PC-9 (cell line): ENCODE data around the gene AK3. TPM values are rescaled to one million over a fixed set of nuclear protein-coding genes. Genes with fewer than 3 reads are reported as not detected.

Experiments
- BruUV-seq: library from RNA; stranded (reverse); fragments of 400-500 nt; replicated peaks from 2 replicates; lab custom pipeline; 2021; lab: Mats Ljungman, UMichigan
- CTCF ChIA-PET: fragments of 300-600 bp; sonication (Branson Sonifier 250); formaldehyde crosslinking; loops from one replicate; lab custom pipeline; 2022; ENCODE audit warnings: antibody characterized with exemption; lab: Charles Lee
- POLR2A ChIA-PET: fragments of 300-600 bp; sonication (Branson Sonifier 250); formaldehyde crosslinking; loops from one replicate; lab custom pipeline; 2022; ENCODE audit warnings: antibody characterized with exemption; ENCODE audit not compliant: unreplicated experiment; lab: Charles Lee
- DNase-seq, 2 experiments: peaks; one replicate each; pipeline versions ENCODE4 v3.0.0 to v3.0.0-alpha.2; 2015 to 2022; ENCODE audit warnings: mixed read lengths in 1 of 2
- H2AFZ ChIP-seq: fragments of 200-600 bp; sonication (generic); 2 replicates; pipeline ENCODE4 v1.8.1; 2017; ENCODE audit warnings: antibody characterized with exemption
- H3F3A ChIP-seq: fragments of 200-600 bp; sonication (generic); 2 replicates; pipeline ENCODE4 v1.8.1; 2017; ENCODE audit warnings: antibody characterized with exemption, mild to moderate bottlenecking, low read depth; ENCODE audit not compliant: insufficient read depth
- H3K27ac ChIP-seq: fragments of 200-600 bp; sonication (generic); 2 replicates; pipeline ENCODE4 v1.6.1; 2016; ENCODE audit warnings: mixed run types
- H3K27me3 ChIP-seq: fragments of 200-600 bp; sonication (generic); 2 replicates; pipeline ENCODE4 v1.6.1; 2016; ENCODE audit warnings: low read depth, mixed run types; ENCODE audit not compliant: insufficient read depth
- H3K36me3 ChIP-seq: fragments of 200-600 bp; sonication (generic); 2 replicates; pipeline ENCODE4 v1.6.1; 2016; ENCODE audit warnings: low read depth, mixed run types
- H3K4me1 ChIP-seq: fragments of 200-600 bp; sonication (generic); replicated peaks from 2 replicates; pipeline ENCODE4 v1.6.1; 2016; ENCODE audit warnings: mixed run types; ENCODE audit not compliant: insufficient read depth
- H3K4me2 ChIP-seq: fragments of 200-600 bp; sonication (generic); 2 replicates; pipeline ENCODE4 v1.6.1; 2017; ENCODE audit warnings: mixed run types
- H3K4me3 ChIP-seq: fragments of 200-600 bp; sonication (generic); 2 replicates; pipeline ENCODE4 v1.6.1; 2016; ENCODE audit warnings: mixed run types
- H3K79me2 ChIP-seq: fragments of 200-600 bp; sonication (generic); 2 replicates; pipeline ENCODE4 v1.6.1; 2017; ENCODE audit warnings: low read depth, mixed run types
- H3K9me2 ChIP-seq: fragments of 200-600 bp; sonication (generic); 2 replicates; pipeline ENCODE4 v1.8.1; 2017; ENCODE audit warnings: mild to moderate bottlenecking; ENCODE audit not compliant: insufficient read depth
- H3K9me3 ChIP-seq: fragments of 200-600 bp; sonication (generic); 2 replicates; pipeline ENCODE4 v1.8.1; 2016; ENCODE audit warnings: low read depth; ENCODE audit not compliant: insufficient read depth
- H4K20me1 ChIP-seq: fragments of 200-600 bp; sonication (generic); 2 replicates; pipeline ENCODE4 v1.8.1; 2017; ENCODE audit not compliant: insufficient read depth
- EZH2 ChIP-seq: fragments of 200-600 bp; sonication (generic); IDR thresholded peaks from 2 replicates; pipeline ENCODE4 v1.8.0; 2017; ENCODE audit warnings: antibody characterized with exemption, low read depth
- intact Hi-C: fragments of 100-400 bp; cut with micrococcal nuclease; formaldehyde crosslinking; loops from one replicate; pipeline ENCODE4 v1.10.0; 2022; ENCODE audit not compliant: unreplicated experiment
- total RNA-seq: library from RNA; stranded (reverse); gene quantifications from 2 replicates; pipeline ENCODE4 v1.2.3, GENCODE V29; 2021
- TF ChIP-seq, protein P1 (sequence below): fragments of 200-600 bp; sonication (generic); conservative IDR thresholded peaks from 2 replicates; pipeline ENCODE4 v1.6.1; 2017; ENCODE audit warnings: mixed run types, antibody characterized with exemption, mild to moderate bottlenecking, moderate library complexity

The AK3 gene
- total RNA-seq, 1 experiment from 2014 or later, result 36.2 TPM

DNA sequence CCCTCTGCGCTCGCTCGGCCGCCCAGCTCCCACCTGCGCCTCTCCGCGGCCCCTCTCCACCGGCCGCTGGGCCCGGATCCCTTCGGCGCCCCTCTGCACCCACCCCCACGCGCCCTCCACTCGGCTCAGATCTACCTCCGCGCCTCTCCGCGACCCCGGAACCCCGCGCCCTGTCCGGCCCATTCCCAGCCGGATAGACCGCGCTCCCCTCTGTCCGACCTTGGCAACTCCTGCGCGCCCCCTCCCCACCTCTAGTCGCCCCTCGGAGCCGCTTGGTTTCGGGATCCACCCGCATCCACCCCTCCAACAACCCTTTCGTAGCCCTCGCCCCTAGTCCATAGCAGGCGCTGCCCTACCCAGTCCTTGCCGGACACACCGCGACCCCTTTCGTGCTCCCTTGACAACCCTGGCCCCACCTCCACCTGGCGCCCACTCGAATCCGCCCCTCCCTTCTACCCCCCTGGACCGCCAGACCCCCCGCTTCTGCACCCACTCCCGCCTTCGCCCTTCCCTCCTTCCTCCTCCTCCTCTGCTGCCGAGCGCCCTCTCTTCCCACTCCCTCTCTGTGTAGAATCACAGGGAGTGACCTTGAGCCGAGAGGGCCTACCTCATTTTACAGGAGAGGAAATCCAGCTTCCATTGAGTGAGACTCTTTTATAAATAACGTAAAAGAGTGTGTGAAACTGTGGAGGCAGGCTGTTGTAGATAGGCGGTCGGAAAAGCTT, 525 bp upstream of the AK3 start:
- BruUV-seq, result no TSS peak
- H3K27ac ChIP-seq, result no peak overlapping the region
- intact Hi-C loops, result loop anchor here (2.0 to 10.0 kb wide), 2 partner anchors 79 to 357 kb away; partner anchors contain the start of gene PLPP6
- H3K27me3 ChIP-seq, result no peaks in the 10 kb centered on the region
- peak overlapping the region; percentile 95 for H2AFZ ChIP-seq
- POLR2A ChIA-PET, result interaction anchor here (0.7 kb wide), 1 partner anchor 76 kb away, joined by 3 read pairs; no protein-coding TSS in a partner anchor
- H4K20me1 ChIP-seq, result no peaks in the 10 kb centered on the region
- DNase-seq, result peak in 1 of 2 experiments; percentile 7
- peaks cover 16% of the 10 kb centered on the region for H3K4me1 ChIP-seq
- peak overlapping the region; percentile 73 for H3K4me3 ChIP-seq
- CTCF ChIA-PET, result no interaction called here
- no peaks in the 10 kb centered on the region for H3K9me2 ChIP-seq
- no peaks in the 10 kb centered on the region for H3K9me3 ChIP-seq
- 0 out of 2 replicates have a peak, but pooled peaks cover 6% of the 10 kb centered on the region for H3F3A ChIP-seq
- no peaks in the 10 kb centered on the region for H3K36me3 ChIP-seq
- H3K4me2 ChIP-seq, result peak overlapping the region; percentile 69
- TF ChIP-seq, protein P1, sequence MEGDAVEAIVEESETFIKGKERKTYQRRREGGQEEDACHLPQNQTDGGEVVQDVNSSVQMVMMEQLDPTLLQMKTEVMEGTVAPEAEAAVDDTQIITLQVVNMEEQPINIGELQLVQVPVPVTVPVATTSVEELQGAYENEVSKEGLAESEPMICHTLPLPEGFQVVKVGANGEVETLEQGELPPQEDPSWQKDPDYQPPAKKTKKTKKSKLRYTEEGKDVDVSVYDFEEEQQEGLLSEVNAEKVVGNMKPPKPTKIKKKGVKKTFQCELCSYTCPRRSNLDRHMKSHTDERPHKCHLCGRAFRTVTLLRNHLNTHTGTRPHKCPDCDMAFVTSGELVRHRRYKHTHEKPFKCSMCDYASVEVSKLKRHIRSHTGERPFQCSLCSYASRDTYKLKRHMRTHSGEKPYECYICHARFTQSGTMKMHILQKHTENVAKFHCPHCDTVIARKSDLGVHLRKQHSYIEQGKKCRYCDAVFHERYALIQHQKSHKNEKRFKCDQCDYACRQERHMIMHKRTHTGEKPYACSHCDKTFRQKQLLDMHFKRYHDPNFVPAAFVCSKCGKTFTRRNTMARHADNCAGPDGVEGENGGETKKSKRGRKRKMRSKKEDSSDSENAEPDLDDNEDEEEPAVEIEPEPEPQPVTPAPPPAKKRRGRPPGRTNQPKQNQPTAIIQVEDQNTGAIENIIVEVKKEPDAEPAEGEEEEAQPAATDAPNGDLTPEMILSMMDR, result no peak
- TF ChIP-seq EZH2, result no peak
- H3K79me2 ChIP-seq, result peaks cover 40% of the 10 kb centered on the region

DNA sequence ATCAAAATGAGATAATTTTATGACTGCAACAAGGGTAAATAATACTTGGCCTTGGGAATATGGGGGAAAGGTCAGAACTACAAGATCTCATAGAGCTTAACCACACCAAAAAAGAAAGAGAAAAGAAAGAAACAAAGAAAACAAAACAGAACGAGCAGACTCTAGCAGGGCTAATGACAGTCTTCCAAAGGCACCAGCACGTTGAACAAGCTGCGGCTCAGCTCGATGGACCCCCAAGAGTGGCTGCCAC, 689 bp downstream of the AK3 start:
- Histone ChIP-seq H4K20me1 (no peaks in the 10 kb centered on the region), H3K4me1 (peaks cover 16% of the 10 kb centered on the region), H3K36me3 (no peaks in the 10 kb centered on the region), H3K79me2 (peaks cover 42% of the 10 kb centered on the region), H3K4me2 (peak overlapping the region; percentile 85), H3K9me2 (no peaks in the 10 kb centered on the region), H3K27me3 (no peaks in the 10 kb centered on the region), H2AFZ (peak overlapping the region; percentile 92), H3K4me3 (peak overlapping the region; percentile 73), H3F3A (0 out of 2 replicates have a peak, but pooled peaks cover 6% of the 10 kb centered on the region), H3K27ac (peak overlapping the region; percentile 49), H3K9me3 (no peaks in the 10 kb centered on the region)
- no TSS peak for BruUV-seq
- intact Hi-C loops, result loop anchor here (2.0 to 10.0 kb wide), 2 partner anchors 78 to 356 kb away; partner anchors contain the start of gene PLPP6
- TF ChIP-seq, protein P1, result no peak
- TF ChIP-seq EZH2, result no peak
- ChIA-PET CTCF (interaction anchor here (0.6 kb wide), 1 partner anchor 222 kb away, joined by 14 read pairs; no protein-coding TSS in a partner anchor), POLR2A (interaction anchor here (0.6 kb wide), 2 partner anchors 497 to 1258 kb away, joined by 4 read pairs; no protein-coding TSS in a partner anchor)
- DNase-seq, result no peak

DNA sequence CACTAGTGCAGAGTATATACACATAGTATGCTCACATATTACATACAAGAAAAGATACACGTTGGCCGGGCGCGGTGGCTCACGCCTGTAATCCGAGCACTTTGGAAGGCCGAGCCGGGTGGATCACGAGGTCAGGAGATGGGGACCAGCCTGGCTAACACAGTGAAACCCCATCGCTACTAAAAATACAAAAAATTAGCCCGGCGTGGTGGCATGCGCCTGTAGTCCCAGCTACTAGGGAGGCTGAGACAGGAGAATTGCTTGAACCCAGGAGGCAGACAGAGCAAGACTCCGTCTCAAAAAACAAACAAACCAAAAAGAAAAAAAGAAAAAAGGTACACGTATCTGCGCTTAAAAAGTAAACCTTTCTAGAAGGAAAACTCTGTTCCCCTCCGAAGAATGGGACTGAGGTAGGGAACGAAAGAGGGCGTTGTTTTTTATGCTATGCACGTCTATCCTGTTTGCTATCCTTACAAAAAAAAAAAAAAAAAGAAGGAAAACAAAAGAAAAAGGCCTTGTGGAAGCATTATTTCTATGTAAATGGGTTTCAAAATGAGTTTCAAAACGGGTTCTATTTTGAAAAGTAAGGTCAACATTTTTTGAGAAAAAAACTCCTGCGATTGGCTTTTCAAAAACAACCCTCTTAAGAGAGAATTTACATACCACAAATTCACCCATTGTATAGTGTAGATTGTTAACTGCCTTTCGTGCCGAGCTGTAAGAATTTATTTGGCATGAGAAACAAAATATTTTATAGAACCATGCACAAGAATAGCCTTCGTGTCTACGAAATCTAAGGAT, 1.2 kb downstream of the AK3 start:
- peaks cover 44% of the 10 kb centered on the region for H3K79me2 ChIP-seq

More for the DNA sequence above, 1.2 kb downstream of the AK3 start:
- Histone ChIP-seq H3F3A (0 out of 2 replicates have a peak, but pooled peaks cover 6% of the 10 kb centered on the region), H3K4me1 (peaks cover 16% of the 10 kb centered on the region), H3K27me3 (no peaks in the 10 kb centered on the region), H3K4me3 (peak overlapping the region; percentile 73), H3K9me2 (no peaks in the 10 kb centered on the region), H3K27ac (peak overlapping the region; percentile 49), H3K9me3 (no peaks in the 10 kb centered on the region), H4K20me1 (no peaks in the 10 kb centered on the region), H3K36me3 (0 out of 2 replicates have a peak, but pooled peaks cover under 1% of the 10 kb centered on the region), H3K4me2 (peak overlapping the region; percentile 85), H2AFZ (peak overlapping the region; percentile 92)
- DNase-seq, result no peak
- intact Hi-C loops, result loop anchor here (2.0 to 10.0 kb wide), 2 partner anchors 77 to 355 kb away; partner anchors contain the start of gene PLPP6
- BruUV-seq, result TSS peak; percentile 48
- TF ChIP-seq, protein P1, result no peak
- no peak for TF ChIP-seq EZH2
- ChIA-PET CTCF (interaction anchor here (0.5 kb wide), 1 partner anchor 19 kb away, joined by 4 read pairs; no protein-coding TSS in a partner anchor), POLR2A (interaction anchor here (0.6 kb wide), 1 partner anchor 497 kb away, joined by 4 read pairs; no protein-coding TSS in a partner anchor)
